GM19455 (cell line): ENCODE measurements around the gene ASB1.

Experiments used
- ATAC-seq: cut with Tn5 transposase; IDR thresholded peaks from one replicate; pipeline ENCODE4 v1.9.1; 2021; ENCODE audit not compliant: unreplicated experiment

ASB1 gene

DNA sequence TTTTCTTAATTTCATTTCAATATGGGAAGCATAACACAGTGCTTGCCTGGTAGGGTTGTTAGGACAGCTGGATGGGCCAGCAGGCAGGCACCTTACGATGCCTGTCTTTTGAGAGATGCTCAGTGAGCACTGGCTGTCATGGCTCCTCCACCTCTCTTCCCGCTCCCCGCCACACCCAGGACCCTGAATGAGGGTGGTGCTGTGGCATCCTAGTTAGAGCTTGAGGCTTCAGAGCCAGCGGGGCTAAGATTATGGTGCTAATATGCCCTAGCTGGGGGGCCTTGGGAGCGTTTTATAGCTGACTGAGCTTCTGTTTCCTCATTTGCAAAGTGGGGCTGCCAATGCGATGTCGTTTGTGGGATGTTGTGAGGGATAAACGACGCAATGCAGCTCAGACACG lies 37.7 kb downstream of the ASB1 start:
- ATAC-seq, result no peak

DNA sequence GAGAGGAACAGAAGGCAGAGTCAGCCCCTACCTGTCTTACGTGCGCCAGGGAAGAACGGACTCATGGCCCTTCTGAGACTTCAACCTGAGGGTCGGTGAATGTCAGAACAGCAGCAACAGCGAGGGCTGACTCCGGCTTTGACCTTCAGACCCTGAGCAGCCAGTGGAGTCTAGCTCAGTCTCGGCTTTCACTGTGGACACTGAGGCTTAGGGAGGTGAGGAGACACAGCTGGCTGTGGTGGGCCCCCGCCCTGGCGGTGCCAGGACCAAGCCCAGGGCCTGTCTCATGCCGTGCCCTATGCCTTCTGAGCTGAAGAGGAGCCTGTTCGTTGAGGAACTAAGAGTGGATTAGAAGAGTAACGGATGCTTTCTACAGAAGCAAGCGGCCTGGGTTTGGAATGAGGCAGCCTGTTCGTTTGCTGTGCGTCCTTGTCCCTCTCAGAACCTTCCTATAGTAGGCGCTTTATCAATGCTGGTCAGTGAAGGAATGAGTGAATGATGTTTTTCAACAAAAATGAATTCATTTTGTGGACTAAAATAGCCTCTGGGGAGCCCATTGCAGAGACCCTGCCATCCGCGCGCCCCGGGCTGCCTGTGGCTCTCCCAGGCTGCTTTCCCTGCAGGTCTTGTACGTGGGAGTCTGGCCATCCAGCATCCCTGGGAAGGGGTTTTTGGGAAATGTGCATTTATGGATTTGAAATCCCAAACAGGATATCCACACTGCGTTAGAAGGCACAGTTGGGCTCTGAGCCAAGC lies 38.9 kb downstream of the ASB1 start:
- ATAC-seq, result no peak

- ATAC-seq, result no peak
Measured at GRCh38 chr2:238466243-238466756, 39.6 kb downstream of the ASB1 start.

DNA sequence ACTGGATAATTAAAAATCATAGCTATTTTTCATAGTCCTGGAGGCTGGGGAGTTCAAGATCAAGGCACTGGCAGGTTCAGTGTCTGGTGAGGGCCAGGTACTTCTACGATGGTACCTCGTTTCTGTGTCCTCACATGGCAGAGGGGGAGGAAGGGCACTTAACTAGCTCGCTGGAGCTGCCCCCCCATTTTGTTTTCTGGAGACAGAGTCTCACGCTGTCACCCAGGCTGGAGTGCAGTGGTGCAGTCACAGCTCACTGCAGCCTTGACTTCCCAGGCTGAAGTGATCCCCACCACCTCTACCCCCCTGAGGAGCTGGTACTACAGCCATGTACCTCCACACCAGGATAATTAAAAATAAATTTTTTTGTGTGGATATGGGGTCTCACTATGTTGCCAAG lies 40.3 kb downstream of the ASB1 start:
- ATAC-seq, result no peak

DNA sequence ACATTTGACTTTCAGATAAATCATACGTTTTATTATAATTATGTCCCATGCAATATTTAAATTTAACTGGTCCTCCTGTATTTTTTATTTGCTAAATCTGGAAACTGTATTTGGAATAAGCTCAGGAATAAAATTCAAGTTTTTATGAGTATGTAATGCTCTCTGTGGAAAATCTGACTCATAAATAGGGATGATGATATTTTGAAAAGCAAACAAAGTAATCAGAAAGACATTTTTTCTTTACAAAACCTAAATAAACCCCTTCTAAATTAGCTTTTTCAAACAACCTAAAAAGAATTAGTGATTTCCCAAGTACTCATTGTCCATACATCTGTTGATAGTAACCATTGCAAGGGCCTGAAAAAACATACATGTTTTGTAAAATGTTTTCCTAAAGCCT lies 41.1 kb downstream of the ASB1 start:
- ATAC-seq, result no peak

DNA sequence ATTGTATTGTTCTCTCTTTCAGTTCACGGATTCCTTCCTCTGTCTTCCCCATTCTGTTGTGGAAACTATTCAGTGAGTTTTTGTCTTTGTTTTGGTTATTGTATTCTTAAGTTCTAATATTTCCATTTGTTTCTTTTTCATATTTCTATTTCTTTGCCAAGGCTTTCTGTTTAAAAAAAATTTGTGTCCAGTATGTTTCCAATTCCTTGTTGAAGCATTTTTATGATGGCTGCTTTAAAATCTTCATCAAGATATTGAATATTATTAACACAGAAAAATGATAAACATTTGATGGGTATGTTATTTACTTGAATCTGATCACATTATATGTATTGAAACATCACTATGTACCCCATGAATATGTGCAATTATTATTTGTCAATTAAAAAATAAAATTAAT lies 42.4 kb downstream of the ASB1 start:
- ATAC-seq, result no peak

DNA sequence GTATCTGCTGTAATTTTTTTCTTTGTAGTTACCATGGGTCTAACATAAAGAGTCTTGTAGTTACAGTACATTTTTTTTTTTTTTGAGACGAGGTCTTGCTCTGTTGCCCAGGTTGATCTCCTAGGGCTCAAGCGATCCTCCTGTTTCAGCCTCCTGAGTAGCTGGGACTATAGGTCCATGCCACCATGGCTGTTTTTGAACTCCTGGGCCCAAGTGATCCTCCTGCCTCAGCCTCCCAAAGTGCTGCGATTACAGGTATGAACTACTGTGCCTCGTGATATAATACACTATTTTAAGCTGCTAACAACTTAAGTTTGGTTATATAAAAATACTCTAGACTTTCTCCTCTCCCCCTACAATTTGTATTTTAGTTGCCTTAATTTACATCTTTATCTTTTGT lies 46.3 kb downstream of the ASB1 start:
- ATAC-seq, result no peak

- ATAC-seq, result no peak
Measured at GRCh38 chr2:238473523-238473922, 46.8 kb downstream of the ASB1 start.

GRCh38 chr2:238475034-238475433 lies 48.3 kb downstream of the ASB1 start:
- ATAC-seq, result no peak

DNA sequence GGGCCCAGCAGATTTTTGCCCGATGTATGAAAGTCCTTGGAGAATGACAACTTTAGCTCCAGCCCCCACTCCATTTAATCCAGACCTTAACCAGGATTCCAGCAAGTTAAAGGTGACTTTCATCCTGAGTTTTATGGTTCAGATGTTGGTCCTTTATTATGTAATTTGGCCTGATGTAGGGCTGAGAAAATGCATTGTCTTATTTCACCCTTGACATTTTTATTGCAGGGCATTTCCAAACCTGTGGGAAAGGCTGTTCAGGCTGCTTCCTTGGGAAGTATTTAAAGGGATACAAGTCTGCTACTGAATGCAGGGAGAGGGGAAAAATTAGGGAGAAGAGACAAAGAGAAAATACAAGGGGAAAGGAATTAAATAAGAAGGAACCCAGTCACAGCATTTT lies 48.8 kb downstream of the ASB1 start:
- no peak for ATAC-seq

GRCh38 chr2:238476258-238476657 lies 49.5 kb downstream of the ASB1 start:
- no peak for ATAC-seq

GRCh38 chr2:238478216-238478615 lies 51.5 kb downstream of the ASB1 start:
- ATAC-seq, result no peak

- ATAC-seq, result no peak
Measured at GRCh38 chr2:238479847-238480246, 53.1 kb downstream of the ASB1 start.

DNA sequence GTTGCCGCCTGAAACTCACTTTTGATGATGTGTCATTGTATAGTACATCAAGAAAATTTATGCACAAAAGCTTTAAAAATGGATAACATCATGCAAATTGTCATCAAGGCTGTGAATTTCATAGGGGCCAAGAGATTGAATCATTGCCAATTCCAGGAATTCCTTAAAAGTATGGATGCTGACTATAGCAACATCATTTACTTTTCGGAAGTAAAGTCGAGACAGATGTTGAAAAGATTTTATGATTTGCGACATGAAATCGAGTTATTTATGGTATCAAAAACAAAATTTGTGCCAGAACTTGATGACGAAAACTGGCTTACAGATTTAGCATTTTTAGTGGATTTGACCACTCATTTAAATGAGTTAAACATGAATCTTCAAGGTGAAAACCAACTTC lies 56.3 kb downstream of the ASB1 start:
- no peak for ATAC-seq

DNA sequence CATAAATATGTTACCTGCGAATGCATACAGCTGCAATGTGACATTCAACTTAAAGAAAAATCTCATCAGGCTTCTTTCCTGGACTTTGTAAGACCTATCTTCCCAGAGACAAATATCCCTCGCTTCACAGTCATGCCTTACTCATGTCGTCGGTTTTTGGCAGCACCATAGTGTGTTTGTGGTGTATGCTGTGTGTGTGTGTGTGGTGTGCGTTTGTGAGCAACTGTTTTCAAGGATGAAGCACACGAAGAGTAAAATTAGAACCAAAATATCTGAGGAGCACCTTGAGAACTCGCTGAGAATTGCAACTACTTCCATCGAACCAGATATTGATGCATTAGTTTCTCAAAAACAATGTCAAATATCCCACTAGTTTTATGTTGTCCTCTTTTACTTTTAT lies 56.9 kb downstream of the ASB1 start:
- ATAC-seq, result no peak

DNA sequence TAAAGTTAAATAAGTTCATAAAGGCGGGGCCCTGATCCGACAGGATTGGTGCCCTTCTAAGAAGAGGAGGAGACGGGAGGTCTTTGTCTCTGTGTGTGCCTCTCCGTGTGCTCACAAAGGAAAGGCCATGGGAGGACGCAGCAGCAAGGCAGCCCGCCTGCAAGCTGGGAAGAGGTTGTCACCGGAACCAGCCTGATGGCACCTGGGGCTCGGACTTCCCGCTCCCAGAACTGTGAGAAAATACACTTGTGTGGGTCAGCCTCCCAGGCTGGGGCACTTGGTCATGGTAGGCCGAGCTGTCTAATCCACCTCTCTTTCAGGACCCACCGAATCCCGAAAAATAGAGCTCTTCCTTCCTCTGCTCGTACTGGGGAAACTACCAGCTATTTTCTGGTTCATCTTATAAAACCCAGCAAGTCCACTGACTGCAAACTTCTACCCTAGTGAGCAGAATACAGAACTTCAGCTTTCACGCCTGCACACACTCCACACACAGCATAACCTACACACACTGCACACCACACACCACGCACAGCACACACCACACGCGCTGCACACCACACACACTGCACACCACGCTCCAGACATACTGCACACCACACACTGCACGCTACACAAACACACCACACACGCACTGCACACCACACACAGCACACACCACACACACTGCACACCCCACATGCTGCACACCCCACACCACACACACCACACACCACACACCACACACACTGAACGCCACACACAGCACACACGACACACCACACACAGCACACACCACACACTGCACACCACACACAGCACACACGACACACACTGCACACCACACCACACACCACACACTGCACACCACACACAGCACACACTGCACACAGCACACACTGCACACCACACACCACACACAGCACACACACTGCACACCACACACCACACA lies 58.1 kb downstream of the ASB1 start:
- no peak for ATAC-seq

- ATAC-seq, result no peak
Measured at GRCh38 chr2:238486123-238486848, 59.6 kb downstream of the ASB1 start.

- ATAC-seq, result no peak
Measured at GRCh38 chr2:238487134-238487533, 60.4 kb downstream of the ASB1 start.

DNA sequence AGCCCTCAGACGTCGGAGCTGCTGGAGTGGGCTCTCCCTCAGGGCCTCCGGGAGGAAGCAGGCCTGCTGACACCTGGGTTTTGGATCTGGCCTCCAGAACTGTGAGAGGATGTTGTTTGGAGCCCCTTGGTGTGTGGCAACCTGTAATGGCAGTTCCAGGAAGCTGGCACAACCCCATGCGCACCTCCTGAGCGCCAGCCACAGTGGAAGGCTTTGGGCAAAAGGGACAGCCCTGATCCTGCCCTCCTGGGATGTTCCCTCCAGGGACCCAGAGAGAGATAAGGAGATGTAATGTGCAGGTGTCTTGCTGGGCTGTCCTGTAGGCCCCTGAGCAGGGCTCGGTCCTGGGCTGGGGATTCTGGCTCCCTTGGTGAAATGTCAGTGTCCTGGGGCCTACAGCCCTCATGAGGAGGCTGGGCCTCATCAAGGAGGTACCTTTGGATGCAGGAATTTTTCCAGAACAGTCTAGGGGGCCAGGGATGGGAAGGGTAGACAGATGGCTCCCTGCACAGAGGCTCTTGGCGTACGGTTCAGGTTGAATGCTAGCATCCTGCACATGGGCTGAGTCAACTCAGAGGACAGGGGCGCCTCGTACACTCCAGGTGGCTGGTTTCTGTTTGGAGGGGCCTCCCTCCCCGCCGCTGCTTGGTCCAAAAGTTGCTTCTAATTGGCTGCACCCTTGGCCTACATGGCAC lies 61.1 kb downstream of the ASB1 start:
- no peak for ATAC-seq

GRCh38 chr2:238488347-238488826 lies 61.7 kb downstream of the ASB1 start:
- no peak for ATAC-seq

DNA sequence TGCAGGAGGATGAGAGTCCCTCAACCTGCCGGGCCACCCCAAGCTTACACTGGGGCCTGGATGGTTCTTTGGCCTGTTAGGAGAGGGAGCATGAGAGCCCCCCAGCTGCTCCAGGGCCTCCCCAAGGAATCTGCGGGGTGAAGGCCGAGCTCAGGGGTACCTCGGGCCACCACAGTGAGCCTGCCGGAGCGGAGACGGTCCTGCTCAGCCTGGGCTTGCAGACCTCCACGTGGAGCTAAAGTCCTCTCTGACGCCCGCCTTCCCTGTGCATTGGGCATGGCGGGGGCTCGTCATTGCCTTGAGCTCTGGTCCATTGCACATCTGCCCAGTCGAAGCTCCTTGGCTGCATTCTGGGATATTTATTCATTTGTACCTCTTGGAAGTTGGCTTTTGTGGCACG lies 62.7 kb downstream of the ASB1 start:
- no peak for ATAC-seq
